ENCODE measurements around the gene EPC1.
"Not testable (repeated sequence)": the region's sequence is repeated elsewhere in the genome, so short reads cannot be mapped to it uniquely, and the experiment has no call there.

EPC1 gene

DNA sequence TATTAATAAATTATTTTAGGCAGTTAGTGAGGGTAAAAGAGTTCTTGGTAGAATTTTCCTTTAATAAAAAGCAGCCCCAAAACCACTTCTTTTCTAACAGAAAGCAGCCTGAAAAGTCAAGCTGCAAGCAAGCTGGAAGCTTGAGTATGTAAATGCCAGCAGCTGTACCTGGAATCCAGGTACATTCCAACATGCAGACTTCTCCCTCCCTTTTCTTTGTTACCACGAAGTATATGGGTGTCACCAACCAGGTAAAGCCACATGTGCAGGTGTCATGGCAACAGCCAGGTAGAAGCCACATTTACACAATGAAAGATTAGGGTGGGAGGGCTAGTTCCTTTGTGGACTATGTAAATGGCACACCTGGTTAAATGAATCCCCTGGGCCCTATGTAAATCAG lies 114.6 kb downstream of the EPC1 start:
- no peak for DNase-seq (ENCODE audit: low spot score)

DNA sequence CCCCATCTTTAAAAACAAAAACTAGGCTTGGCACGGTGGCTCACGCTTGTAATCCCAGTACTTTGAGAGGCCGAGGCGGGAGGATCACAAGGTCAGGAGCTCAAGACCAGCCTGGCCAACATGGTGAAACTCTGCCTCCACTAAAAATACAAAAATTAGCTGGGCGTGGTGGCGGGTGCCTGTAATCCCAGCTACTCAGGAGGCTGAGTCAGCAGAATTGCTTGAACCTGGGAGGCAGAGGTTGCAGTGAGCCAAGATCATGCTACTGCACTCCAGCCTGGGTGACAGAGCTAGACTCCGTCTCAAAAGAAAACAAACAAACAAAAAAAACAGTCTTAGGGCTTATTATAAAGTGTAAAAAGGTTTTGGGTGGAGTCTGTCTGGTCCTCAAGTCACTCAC lies 117.2 kb downstream of the EPC1 start:
- DNase-seq (ENCODE audit: low spot score), result not testable (repeated sequence)

DNA sequence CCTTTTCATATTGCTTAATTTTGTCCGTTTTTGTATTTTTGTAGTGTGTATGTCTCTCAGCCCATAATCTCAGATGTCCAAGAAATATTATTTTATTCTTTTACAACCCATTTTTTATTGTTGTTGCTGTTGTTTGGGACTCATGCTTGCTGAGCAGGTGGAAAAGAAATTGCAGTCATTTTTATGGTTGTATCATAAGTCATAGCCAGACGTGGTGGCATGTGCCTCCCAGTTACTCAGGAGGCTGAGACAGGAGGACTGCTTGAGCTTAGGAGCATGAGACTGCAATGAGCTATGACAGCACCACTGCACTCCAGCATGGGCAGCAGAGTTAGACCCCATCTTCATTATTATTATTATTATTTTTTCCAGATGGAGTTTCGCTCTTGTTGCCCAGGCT lies 117.8 kb downstream of the EPC1 start:
- DNase-seq (ENCODE audit: low spot score), result no peak

DNA sequence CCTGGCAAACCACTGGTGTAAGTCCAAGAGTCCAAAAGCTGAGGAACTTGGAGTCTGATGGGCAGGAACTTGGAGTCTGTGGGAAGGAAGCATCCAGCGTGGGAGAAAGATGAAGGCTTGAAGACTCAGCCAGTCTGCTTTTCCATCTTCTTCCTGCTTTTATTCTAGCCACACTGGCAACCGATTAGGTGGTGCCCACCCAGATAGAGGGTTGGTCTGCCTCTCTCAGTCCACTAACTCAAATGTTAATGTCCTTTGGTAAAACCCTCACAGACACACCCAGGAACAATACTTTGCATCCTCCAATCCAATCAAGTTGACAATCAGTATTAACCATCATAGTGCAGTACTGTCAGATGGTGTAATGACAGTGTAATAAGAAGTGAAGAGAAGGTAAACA lies 119.2 kb downstream of the EPC1 start:
- DNase-seq (ENCODE audit: low spot score), result no peak

DNA sequence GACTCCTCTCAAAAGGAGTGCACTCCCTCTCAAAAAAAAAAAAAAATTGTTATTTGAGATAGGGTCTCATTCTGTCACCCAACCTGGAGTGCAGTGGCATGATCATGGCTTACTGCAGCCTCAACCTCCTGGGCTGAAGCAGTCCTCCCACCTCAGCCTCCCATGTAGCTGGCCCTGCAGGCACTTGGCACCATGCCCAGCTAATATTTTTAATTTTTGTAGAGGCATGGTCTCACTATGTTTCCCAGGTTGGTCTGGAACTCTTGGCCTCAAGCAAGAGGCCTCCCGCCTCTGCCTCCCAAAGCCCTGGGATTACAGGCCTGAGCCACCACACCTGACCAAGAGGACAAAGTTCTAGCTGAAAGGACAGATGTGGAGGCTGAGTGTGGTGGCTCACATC lies 120.3 kb downstream of the EPC1 start:
- no peak for DNase-seq (ENCODE audit: low spot score)

DNA sequence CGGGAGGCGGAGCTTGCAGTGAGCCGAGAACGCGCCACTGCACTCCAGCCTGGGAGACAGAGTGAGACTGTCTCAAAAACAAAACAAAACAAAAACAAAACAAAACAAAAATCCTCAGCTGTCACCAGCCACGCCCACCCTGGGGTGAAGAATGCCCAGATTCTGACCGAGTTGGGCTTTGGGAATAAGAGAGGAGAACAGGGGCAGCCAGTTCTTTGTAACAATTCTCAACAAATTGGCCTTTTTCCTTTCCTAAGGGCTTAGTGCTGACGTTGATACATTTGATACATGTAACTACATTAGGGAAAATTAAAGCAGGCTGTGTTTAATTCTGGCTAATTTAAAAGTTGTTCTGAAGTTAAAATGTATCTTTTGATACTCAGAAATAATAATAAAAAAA lies 121.0 kb downstream of the EPC1 start:
- DNase-seq (ENCODE audit: low spot score), result no peak

DNA sequence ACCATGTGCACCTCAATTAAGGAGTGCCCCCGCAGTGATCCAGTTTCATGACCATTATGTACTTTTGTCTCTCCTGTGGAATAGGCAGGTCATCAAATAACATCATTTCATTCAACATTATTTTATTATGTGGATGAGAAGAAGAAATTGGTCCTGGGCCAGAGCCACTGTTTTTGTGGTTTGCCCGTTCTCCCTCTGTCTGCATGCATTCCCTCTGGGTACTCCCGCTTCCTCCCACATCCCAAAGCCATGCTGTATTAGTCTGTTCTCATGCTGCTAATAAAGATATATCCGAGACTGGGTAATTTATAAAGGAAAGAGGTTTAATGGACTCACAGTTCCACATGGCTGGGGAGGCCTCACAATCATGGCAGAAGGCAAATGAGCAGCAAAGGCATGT lies 124.6 kb downstream of the EPC1 start:
- DNase-seq (ENCODE audit: low spot score), result not testable (repeated sequence)

DNA sequence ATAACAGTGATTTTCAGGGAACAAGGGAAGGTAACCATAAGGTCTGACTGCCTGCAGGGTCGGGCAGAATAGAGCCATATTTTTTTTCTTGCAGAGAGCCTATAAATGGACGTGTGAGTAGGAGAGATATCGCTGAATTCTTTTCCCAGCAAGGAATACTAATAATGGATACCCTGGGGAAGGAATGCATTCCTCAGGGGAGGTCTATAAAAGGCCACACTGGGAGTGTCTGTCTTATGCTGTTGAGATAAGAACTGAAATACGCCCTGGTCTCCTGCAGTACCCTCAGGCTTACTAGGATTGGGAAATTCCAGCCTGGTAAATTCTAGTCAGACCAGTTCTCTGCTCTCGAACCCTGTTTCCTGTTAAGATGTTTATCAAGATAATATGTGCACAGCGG lies 127.8 kb downstream of the EPC1 start:
- not testable (repeated sequence) for DNase-seq (ENCODE audit: low spot score)

DNA sequence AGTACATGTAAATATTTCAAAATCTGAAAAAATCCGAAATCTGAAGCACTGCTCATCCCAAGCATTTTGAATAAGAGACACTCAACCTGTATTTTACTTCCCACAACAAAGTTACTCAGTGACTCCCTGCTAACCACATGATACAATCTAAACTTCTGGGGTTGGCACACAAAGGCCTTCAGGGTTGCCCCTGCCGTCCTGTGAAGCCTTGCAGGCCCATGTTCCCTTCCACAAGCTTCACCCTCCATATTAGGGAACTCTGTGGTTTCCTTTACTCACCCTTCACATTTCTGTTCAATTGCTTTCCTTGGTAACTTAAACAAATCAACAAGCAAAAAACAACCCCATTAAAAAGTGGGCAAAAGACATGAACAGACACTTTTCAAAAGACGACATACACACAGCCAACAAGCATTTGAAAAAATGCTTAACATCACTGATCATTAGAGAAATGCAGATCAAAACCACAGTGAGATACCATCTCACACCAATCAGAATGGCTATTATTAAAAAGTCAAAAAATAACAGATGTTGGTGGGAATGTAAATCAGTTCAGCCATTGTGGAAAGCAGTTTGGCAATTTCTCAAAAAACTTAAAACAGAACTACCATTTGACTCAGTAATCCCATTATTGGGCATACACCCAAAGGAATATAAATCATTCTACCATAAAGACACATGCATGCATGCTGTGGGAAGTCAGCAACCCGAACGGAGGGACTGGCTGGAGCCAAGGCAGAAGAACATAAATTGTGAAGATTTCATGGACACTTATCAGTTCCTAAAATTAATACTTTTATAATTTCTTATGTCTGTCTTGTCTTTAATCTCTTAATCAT lies 128.5 kb downstream of the EPC1 start:
- not testable (repeated sequence) for DNase-seq (ENCODE audit: low spot score)

Data from left forelimb (tissue), 1 donor.